Measurements from ENCODE around the gene NAT9.

NAT9 gene

GRCh38 chr17:74776044-74776962 is at the start of gene NAT9:
Gene NAT9, minus strand, starts transcription at chr17:74776345. Its CDS starts 647 bp downstream, at chr17:74775698.
- peak; percentile 92 for ATAC-seq
- TF ChIP-seq ZNF8 (CRISPR knock-in tag; IDR thresholded peaks at IDR 0.05) (no peak), CSDC2 (CRISPR knock-in tag; IDR thresholded peaks at IDR 0.05) (no peak), ARNTL (CRISPR knock-in tag; IDR thresholded peaks at IDR 0.05; ENCODE audit: borderline replicate concordance, low read depth) (no peak), ZC3H10 (CRISPR knock-in tag; IDR thresholded peaks at IDR 0.05) (no peak), PATZ1 (CRISPR knock-in tag; IDR thresholded peaks at IDR 0.05; ENCODE audit: borderline replicate concordance) (no peak)

- TF ChIP-seq ZNF565 (CRISPR knock-in tag; conservative IDR thresholded peaks at IDR 0.05; ENCODE audit: low read depth) (no peak), ZNF70 (CRISPR knock-in tag; IDR thresholded peaks at IDR 0.05) (no peak), ESRRG (CRISPR knock-in tag; IDR thresholded peaks at IDR 0.05) (no peak), SNAI2 (CRISPR knock-in tag; IDR thresholded peaks at IDR 0.05) (no peak), RARB (CRISPR knock-in tag; IDR thresholded peaks at IDR 0.05) (no peak), ARNTL (CRISPR knock-in tag; IDR thresholded peaks at IDR 0.05; ENCODE audit: borderline replicate concordance, low read depth) (no peak), OSR1 (CRISPR knock-in tag; IDR thresholded peaks at IDR 0.05) (no peak), BACH2 (CRISPR knock-in tag; IDR thresholded peaks at IDR 0.05; ENCODE audit: borderline replicate concordance) (no peak), TSHZ2 (CRISPR knock-in tag; IDR thresholded peaks at IDR 0.05) (no peak), GLIS3 (CRISPR knock-in tag; IDR thresholded peaks at IDR 0.05) (no peak), TCF4 (CRISPR knock-in tag; IDR thresholded peaks at IDR 0.05; ENCODE audit: borderline replicate concordance) (no peak), ZNF8 (CRISPR knock-in tag; IDR thresholded peaks at IDR 0.05) (no peak), CSDC2 (CRISPR knock-in tag; IDR thresholded peaks at IDR 0.05) (no peak), PPARA (CRISPR knock-in tag; IDR thresholded peaks at IDR 0.05; ENCODE audit: borderline replicate concordance) (no peak), POU6F1 (CRISPR knock-in tag; IDR thresholded peaks at IDR 0.05; ENCODE audit: borderline replicate concordance, low read depth) (no peak), CREB5 (CRISPR knock-in tag; IDR thresholded peaks at IDR 0.05; ENCODE audit: low read depth) (no peak)
- ATAC-seq = no peak
These were observed 48.9 kb upstream of the NAT9 start for GRCh38 chr17:74824961-74825627.

- ATAC-seq = no peak
- no peak for TF ChIP-seq TOX (CRISPR knock-in tag; IDR thresholded peaks at IDR 0.05; ENCODE audit: borderline replicate concordance)
- no peak for TF ChIP-seq TCF4 (CRISPR knock-in tag; IDR thresholded peaks at IDR 0.05; ENCODE audit: borderline replicate concordance)
- no peak for TF ChIP-seq GLIS3 (CRISPR knock-in tag; IDR thresholded peaks at IDR 0.05)
- TF ChIP-seq OSR1 (CRISPR knock-in tag; IDR thresholded peaks at IDR 0.05) = no peak
These were observed 46.8 kb upstream of the NAT9 start for GRCh38 chr17:74822939-74823367.
